ENCODE data around the gene DHODH. TPM values are rescaled to one million over a fixed set of nuclear protein-coding genes. Genes with fewer than 3 reads are reported as not detected.

Gene DHODH
- polyA plus RNA-seq, 6 donors from 2014 or later: 4.3 to 13.0 (median 9.0) TPM

- Mint-ChIP-seq H3K27me3 (no peaks in the 10 kb centered on the region), H3K36me3 (peaks cover 10 to 11% of the 10 kb centered on the region in 2 donors), H3K27ac (peak overlapping the region in 1 of 6 donors; percentile 50), H3K4me3 (no peak overlapping the region), H3K9me3 (no peaks in the 10 kb centered on the region), H3K4me1 (no peaks in the 10 kb centered on the region)
- ATAC-seq (ENCODE audit: low read depth in 2 of 2) (no peak), DNase-seq (no peak)
Measured at GRCh38 chr16:72022127-72022526, 13.6 kb downstream of the DHODH start.

GRCh38 chr16:72023962-72024361 lies 15.4 kb downstream of the DHODH start:
- DNase-seq: no peak
- H3K36me3 Mint-ChIP-seq: peaks cover 10 to 11% of the 10 kb centered on the region in 2 donors

GRCh38 chr16:72024862-72025382 lies 16.4 kb downstream of the DHODH start:
- ATAC-seq (ENCODE audit: low read depth in 2 of 2): no peak
- peaks cover 6 to 10% of the 10 kb centered on the region in 2 donors for H3K36me3 Mint-ChIP-seq

More at GRCh38 chr16:72023962-72024361, 15.4 kb downstream of the DHODH start:
- no peaks in the 10 kb centered on the region for H3K9me3 Mint-ChIP-seq
- no peak overlapping the region for H3K4me3 Mint-ChIP-seq
- no peaks in the 10 kb centered on the region for H3K27me3 Mint-ChIP-seq
- no peak overlapping the region for H3K27ac Mint-ChIP-seq
- ATAC-seq (ENCODE audit: low read depth in 2 of 2): no peak
- H3K4me1 Mint-ChIP-seq: no peaks in the 10 kb centered on the region

DNA sequence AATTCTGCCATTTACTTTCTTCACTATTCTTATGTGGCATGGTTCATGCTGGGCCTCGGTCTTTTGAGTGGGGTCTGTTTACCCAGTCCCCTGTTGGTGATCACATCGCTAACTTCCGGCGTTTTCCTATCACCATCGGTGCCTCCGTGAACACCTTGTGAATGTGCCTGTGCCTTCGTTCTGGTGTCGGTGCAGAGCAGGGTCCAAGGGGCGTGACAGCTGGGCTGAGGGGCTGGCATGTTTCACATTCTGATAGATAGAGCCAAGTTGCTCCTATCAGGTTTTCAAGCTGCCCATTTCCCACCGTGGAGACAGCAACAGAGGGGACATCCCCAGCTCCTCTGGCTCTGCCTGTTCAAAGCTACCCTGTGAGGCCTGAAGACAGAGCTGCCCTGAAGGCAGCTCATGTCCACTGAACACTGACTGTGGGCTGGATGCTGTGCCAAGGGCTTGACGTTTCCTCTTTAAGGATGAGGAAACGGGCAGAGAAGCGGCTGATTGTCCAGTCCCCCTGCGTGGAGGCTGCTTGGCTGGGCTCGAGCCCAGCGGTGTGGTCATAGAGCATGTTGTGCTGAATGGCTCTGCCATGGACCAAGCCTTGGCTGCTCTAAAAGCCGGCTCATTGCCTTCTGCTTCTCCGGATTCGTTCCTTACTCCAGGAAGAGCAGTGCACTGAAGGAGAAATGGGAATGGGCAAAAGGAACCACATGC lies 17.0 kb downstream of the DHODH start:
- H3K36me3 Mint-ChIP-seq: peaks cover 6 to 10% of the 10 kb centered on the region in 2 donors
- no peaks in the 10 kb centered on the region for H3K4me1 Mint-ChIP-seq
- ATAC-seq (ENCODE audit: low read depth in 2 of 2): no peak
- no peaks in the 10 kb centered on the region for H3K9me3 Mint-ChIP-seq
- peak overlapping the region in 3 of 6 donors; percentile 29 to 49 (median 31) for H3K27ac Mint-ChIP-seq
- H3K4me3 Mint-ChIP-seq: no peak overlapping the region
- DNase-seq: no peak
- no peaks in the 10 kb centered on the region for H3K27me3 Mint-ChIP-seq

More at GRCh38 chr16:72024862-72025382, 16.4 kb downstream of the DHODH start:
- peak overlapping the region in 2 of 6 donors; percentile 31 to 49 for H3K27ac Mint-ChIP-seq
- no peaks in the 10 kb centered on the region for H3K27me3 Mint-ChIP-seq
- no peaks in the 10 kb centered on the region for H3K4me1 Mint-ChIP-seq
- no peaks in the 10 kb centered on the region for H3K9me3 Mint-ChIP-seq
- no peak for DNase-seq
- no peak overlapping the region for H3K4me3 Mint-ChIP-seq

GRCh38 chr16:72027669-72028378 lies 19.3 kb downstream of the DHODH start:
- no peaks in the 10 kb centered on the region for H3K9me3 Mint-ChIP-seq
- ATAC-seq (ENCODE audit: low read depth in 2 of 2): no peak
- H3K27ac Mint-ChIP-seq: no peak overlapping the region
- no peak overlapping the region for H3K4me3 Mint-ChIP-seq
- no peaks in the 10 kb centered on the region for H3K4me1 Mint-ChIP-seq
- no peak for DNase-seq
- H3K36me3 Mint-ChIP-seq: peaks cover 6 to 10% of the 10 kb centered on the region in 2 donors
- no peaks in the 10 kb centered on the region for H3K27me3 Mint-ChIP-seq

DNA sequence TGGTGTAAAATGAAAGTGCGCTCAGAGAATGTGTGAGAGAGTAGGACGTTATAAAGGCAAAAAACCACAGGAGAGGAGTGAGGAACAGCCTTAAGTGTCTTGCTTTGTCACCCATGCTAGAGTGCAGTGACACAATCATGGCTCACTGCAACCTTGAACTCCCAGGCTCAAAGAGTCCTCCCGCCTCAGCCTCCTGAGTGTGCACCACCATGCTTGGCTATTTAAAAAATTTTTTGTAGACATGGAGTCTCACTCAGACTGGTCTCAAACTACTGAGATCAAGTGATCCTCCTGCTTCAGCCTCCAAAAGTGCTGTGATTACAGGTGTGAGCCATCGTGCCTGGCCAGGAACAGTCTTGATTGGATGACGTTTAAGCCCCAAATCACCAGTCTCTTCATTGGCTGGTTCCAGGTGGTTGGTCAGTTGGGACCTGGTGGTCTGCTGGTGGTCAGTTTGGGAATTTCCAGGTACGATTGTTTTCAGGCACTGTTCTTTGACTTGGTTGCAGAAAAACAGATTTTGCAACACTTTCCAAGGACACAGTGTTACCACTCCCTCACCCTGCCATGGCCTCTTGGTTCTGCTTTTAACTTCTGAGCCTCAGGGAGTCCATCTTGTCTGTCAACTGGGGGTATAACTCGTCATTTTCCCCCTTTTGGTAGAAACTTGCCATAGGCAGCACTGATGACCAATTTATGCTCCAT lies 21.2 kb downstream of the DHODH start:
- Mint-ChIP-seq H3K9me3 (no peaks in the 10 kb centered on the region), H3K4me3 (no peak overlapping the region), H3K36me3 (peaks cover 4 to 12% of the 10 kb centered on the region in 2 donors), H3K27ac (no peak overlapping the region), H3K27me3 (no peaks in the 10 kb centered on the region), H3K4me1 (no peaks in the 10 kb centered on the region)
- DNase-seq (no peak), ATAC-seq (ENCODE audit: low read depth in 2 of 2) (no peak)

DNA sequence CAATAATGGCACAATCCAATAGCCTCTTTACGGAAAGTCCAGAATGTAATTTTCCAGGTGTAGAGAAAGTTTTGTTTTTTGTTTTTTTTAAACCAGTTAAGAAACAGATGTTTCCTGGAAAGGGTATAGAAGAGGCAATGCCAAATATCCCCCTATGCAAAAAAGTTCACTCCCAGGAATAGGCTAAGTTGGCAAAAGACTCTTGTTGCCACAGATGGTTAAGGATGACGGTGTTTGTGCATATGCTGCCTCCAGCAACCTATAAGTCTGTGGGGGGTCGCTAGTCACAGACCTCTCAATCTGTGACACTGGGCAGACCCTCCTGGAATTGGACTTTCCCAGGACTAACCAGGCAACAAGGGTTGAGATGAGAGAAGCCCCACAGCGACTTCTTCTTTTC lies 24.9 kb downstream of the DHODH start:
- no peak for DNase-seq

DNA sequence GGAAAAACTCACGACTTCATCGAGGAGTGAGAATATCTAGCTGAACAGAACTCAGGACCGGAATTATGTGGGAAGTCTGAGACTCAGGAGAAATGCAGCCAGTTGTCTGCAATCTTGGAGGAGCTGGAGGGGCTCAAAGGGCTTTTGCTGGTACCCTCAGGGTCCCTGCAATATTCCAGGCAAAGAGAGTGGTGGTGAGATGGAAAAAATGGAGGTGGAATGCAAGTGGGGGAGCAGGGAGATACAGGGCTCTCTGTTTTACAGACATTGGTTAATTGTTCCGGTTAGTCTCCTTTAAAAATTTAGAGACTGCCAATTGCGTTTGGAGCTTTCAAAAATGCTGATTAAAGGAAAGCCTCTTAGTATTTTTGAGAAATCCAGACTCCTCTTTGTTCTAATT lies 27.6 kb downstream of the DHODH start:
- ATAC-seq (ENCODE audit: low read depth in 2 of 2) (no peak), DNase-seq (no peak)
- Mint-ChIP-seq H3K36me3 (peaks cover 15 to 16% of the 10 kb centered on the region in 2 donors), H3K27ac (no peak overlapping the region), H3K4me1 (no peaks in the 10 kb centered on the region), H3K9me3 (peaks cover 0 to 3% (median 0%) of the 10 kb centered on the region in 7 donors), H3K4me3 (no peak overlapping the region), H3K27me3 (no peaks in the 10 kb centered on the region)

More for the DNA sequence above, 24.9 kb downstream of the DHODH start:
- H3K4me3 Mint-ChIP-seq: no peak overlapping the region
- H3K4me1 Mint-ChIP-seq: no peaks in the 10 kb centered on the region
- no peak for ATAC-seq (ENCODE audit: low read depth in 2 of 2)
- no peaks in the 10 kb centered on the region for H3K9me3 Mint-ChIP-seq
- H3K36me3 Mint-ChIP-seq: peaks cover 11 to 16% of the 10 kb centered on the region in 2 donors
- peak overlapping the region in 1 of 6 donors; percentile 38 for H3K27ac Mint-ChIP-seq
- no peaks in the 10 kb centered on the region for H3K27me3 Mint-ChIP-seq

DNA sequence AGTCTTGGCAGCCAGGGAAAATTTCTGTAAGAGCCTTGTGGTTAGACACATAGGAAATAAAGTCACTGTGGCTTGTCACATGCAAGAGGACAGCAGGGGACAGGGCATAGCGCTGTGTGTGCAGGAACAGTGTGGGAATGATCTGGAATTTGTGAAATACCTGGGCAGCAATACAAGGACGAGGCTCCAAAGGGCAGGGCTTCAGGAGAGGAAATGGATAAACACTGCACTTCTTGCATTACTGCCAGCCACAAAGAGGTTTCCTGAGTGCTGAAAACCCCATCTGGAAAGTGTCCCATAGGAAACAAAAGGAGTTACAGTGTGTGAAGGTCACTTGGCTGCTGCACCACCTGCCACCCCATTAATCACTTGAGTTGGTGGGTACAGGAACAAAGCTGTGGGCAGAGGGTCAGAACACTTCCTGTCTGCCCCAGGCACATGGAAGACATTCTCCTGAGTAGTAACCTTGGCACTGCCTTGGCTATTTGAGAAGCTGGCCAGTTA lies 33.7 kb downstream of the DHODH start:
- Mint-ChIP-seq H3K36me3 (peaks cover 14% of the 10 kb centered on the region in 2 donors), H3K4me3 (no peak overlapping the region), H3K27me3 (no peaks in the 10 kb centered on the region), H3K9me3 (peaks cover 0 to 8% (median 1%) of the 10 kb centered on the region in 7 donors), H3K27ac (peak overlapping the region in 1 of 6 donors; percentile 21), H3K4me1 (no peaks in the 10 kb centered on the region)
- ATAC-seq (ENCODE audit: low read depth in 2 of 2) (no peak), DNase-seq (no peak)

- ATAC-seq (ENCODE audit: low read depth in 2 of 2): no peak
- H3K4me3 Mint-ChIP-seq: no peak overlapping the region
- H3K27ac Mint-ChIP-seq: no peak overlapping the region
- peaks cover 14% of the 10 kb centered on the region in 2 donors for H3K36me3 Mint-ChIP-seq
- peaks cover 0 to 8% (median 4%) of the 10 kb centered on the region in 7 donors for H3K9me3 Mint-ChIP-seq
- no peaks in the 10 kb centered on the region for H3K4me1 Mint-ChIP-seq
- no peaks in the 10 kb centered on the region for H3K27me3 Mint-ChIP-seq
- no peak for DNase-seq
Measured at GRCh38 chr16:72043058-72043457, 34.5 kb downstream of the DHODH start.

DNA sequence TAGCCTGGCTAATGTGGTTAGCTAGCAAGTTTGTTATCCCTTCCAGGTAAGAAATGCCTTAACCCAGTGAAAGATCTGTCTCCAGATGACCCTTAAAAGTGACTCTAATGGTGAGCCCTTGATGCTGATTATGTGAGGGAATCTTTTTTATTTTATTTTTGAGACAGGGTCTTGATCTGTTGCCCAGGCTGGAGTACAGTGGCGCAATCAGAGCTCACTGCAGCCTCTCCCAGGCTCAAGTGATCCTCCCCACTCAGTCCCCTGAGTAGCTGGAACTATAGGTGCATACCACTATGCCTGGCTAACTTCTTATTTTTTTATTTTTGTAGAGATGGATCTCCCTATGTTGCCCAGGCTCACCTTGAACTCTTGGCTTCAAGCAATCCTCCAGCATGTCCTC lies 35.0 kb downstream of the DHODH start:
- DNase-seq (no peak), ATAC-seq (ENCODE audit: low read depth in 2 of 2) (no peak)
- Mint-ChIP-seq H3K4me3 (no peak overlapping the region), H3K4me1 (no peaks in the 10 kb centered on the region), H3K36me3 (peaks cover 14% of the 10 kb centered on the region in 2 donors), H3K27ac (no peak overlapping the region), H3K27me3 (no peaks in the 10 kb centered on the region), H3K9me3 (peaks cover 0 to 8% (median 4%) of the 10 kb centered on the region in 7 donors)

DNA sequence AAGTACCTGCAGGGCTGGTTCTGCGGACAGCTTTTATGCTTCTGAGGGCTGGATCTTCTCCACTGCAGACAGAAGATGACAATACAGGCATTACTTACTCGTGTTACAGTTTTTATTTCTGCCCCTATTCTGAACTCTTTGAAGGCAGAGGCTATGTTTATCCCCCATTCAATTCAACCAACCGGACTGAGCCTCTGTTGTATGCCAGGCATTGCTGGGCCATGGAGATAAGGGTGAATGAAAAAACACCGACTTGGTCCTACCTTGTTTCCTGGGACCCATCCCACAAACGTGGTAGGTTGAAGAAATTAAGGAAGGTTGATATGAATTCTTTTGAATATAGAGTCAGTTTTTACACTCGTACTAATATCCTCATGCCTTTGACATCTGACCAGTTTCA lies 35.8 kb downstream of the DHODH start:
- no peaks in the 10 kb centered on the region for H3K27me3 Mint-ChIP-seq
- H3K4me1 Mint-ChIP-seq: no peaks in the 10 kb centered on the region
- H3K4me3 Mint-ChIP-seq: no peak overlapping the region
- DNase-seq (no peak), ATAC-seq (ENCODE audit: low read depth in 2 of 2) (no peak)
- peaks cover 0 to 15% (median 10%) of the 10 kb centered on the region in 7 donors for H3K9me3 Mint-ChIP-seq
- H3K27ac Mint-ChIP-seq: no peak overlapping the region
- H3K36me3 Mint-ChIP-seq: peaks cover 14 to 20% of the 10 kb centered on the region in 2 donors

DNA sequence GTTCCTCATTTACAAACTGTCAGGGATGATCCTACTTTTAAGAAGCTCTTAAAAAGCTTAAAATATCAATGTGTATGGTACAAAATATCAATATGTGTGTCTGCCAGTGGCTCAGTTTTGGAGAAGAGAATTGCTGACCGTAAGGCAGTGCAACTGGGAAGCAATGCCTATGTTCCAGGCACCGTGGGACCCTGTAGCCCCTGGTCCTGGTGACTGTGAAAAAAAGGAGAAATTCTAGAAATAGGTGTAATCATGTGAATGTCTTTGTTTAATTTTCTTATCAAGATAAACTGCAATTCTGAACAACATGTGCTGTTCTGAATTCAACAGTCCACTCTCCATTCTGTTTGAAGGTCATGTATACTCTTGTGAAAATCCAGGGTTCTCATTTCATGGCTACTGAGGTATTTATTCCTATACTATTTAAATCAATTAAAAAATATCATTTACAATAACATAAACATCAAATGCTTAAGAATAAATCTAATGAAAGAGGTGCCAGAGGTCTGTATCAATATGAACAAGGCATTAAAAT lies 36.3 kb downstream of the DHODH start:
- ATAC-seq (ENCODE audit: low read depth in 2 of 2): no peak
- H3K4me1 Mint-ChIP-seq: no peaks in the 10 kb centered on the region
- no peak overlapping the region for H3K27ac Mint-ChIP-seq
- no peak for DNase-seq
- H3K36me3 Mint-ChIP-seq: peaks cover 18 to 20% of the 10 kb centered on the region in 2 donors
- H3K4me3 Mint-ChIP-seq: no peak overlapping the region
- no peaks in the 10 kb centered on the region for H3K27me3 Mint-ChIP-seq
- peaks cover 2 to 21% (median 14%) of the 10 kb centered on the region in 7 donors for H3K9me3 Mint-ChIP-seq
